PC-3 (cell line): ENCODE measurements around the gene INIP.

ENCODE experiments used
- CTCF ChIP-seq: fragments of 300-600 bp; sonication (generic); conservative IDR thresholded peaks from 2 replicates; pipeline ENCODE4 v1.5.1; 2017; ENCODE audit warnings: antibody characterized with exemption, low read depth, mild to moderate bottlenecking, low read length
- EZH2 ChIP-seq: fragments of 300-600 bp; sonication (generic); IDR thresholded peaks from one replicate; pipeline ENCODE4 v1.6.1; 2017; ENCODE audit warnings: antibody characterized with exemption, mild to moderate bottlenecking, low read length; ENCODE audit not compliant: unreplicated experiment
- EZH2phosphoT487 ChIP-seq: fragments of 300-600 bp; sonication (generic); IDR thresholded peaks from 2 replicates; pipeline ENCODE4 v1.6.1; 2018; ENCODE audit warnings: mild to moderate bottlenecking, antibody characterized with exemption, low read length, borderline replicate concordance

- no peak for TF ChIP-seq EZH2
- no peak for TF ChIP-seq CTCF
- no peak for TF ChIP-seq EZH2phosphoT487
These were observed 46.9 kb upstream of the INIP start for GRCh38 chr9:112764837-112765236.
